ENCODE results near the gene CEP57. TPM values are rescaled to one million over a fixed set of nuclear protein-coding genes. Genes with fewer than 3 reads are reported as not detected.

The CEP57 gene
- total RNA-seq, 4 donors from 2014 or later: 41.3 to 57.7 (median 53.7) TPM

DNA sequence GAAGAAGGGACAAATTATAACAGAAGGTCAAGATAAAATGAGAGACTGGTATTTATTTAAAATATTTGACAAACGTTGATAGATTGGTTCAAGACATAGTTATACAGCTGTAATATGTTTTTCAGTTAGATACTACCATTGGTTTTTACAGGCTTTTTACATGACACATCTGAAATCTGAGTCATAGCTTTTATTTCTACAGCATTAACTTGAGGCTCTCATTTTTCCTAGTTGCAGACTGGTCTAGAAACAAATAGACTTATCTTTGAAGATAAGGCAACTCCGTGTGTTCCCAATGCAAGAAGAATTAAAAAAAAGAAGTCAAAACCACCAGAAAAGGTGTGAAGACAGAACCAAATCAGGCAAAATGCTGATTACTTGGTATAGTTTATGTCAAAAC, 31.3 kb downstream of the CEP57 start:
- no peak for DNase-seq
- WGBS, 2 donors: 89 to 94% methylated on average over 2 of the region's 2 CpGs
- Histone ChIP-seq H3K27ac (no peak overlapping the region), H3K4me1 (no peaks in the 10 kb centered on the region), H3K9me3 (no peaks in the 10 kb centered on the region), H3K27me3 (no peaks in the 10 kb centered on the region), H3K4me3 (replicated peaks in 1 of 3) (no peak overlapping the region), H3K36me3 (peaks cover 0 to 8% of the 10 kb centered on the region in 2 donors)
- TF ChIP-seq, protein P1, sequence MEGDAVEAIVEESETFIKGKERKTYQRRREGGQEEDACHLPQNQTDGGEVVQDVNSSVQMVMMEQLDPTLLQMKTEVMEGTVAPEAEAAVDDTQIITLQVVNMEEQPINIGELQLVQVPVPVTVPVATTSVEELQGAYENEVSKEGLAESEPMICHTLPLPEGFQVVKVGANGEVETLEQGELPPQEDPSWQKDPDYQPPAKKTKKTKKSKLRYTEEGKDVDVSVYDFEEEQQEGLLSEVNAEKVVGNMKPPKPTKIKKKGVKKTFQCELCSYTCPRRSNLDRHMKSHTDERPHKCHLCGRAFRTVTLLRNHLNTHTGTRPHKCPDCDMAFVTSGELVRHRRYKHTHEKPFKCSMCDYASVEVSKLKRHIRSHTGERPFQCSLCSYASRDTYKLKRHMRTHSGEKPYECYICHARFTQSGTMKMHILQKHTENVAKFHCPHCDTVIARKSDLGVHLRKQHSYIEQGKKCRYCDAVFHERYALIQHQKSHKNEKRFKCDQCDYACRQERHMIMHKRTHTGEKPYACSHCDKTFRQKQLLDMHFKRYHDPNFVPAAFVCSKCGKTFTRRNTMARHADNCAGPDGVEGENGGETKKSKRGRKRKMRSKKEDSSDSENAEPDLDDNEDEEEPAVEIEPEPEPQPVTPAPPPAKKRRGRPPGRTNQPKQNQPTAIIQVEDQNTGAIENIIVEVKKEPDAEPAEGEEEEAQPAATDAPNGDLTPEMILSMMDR (IDR thresholded peaks at IDR 0.05): no peak
- no peak for TF ChIP-seq POLR2A (IDR thresholded peaks at IDR 0.05)
- intact Hi-C loops (cut with DNase I): no loop called here

DNA sequence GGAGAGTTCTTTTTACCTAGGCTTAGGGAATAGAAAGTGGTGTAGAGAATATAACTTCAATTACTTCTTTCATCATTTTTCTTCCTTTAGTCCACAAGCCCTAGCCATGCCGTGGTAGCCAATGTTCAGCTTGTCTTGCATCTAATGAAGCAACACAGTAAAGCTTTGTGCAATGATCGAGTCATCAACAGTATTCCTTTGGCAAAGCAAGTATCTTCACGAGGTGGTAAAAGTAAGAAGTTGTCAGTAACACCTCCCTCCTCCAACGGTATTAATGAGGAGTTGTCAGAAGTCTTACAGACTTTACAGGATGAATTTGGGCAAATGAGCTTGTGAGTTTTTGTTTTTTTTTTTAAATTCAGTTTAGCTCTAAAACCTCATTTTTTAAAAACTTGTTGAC, 37.4 kb downstream of the CEP57 start:
- Histone ChIP-seq H3K27ac (no peak overlapping the region), H3K9me3 (no peaks in the 10 kb centered on the region), H3K27me3 (no peaks in the 10 kb centered on the region), H3K4me3 (replicated peaks in 1 of 3) (no peak overlapping the region), H3K36me3 (peaks cover 0 to 29% of the 10 kb centered on the region in 2 donors), H3K4me1 (no peaks in the 10 kb centered on the region)
- DNase-seq: no peak
- no peak for TF ChIP-seq POLR2A (IDR thresholded peaks at IDR 0.05)
- TF ChIP-seq, protein P1 (IDR thresholded peaks at IDR 0.05): no peak
- intact Hi-C loops (cut with DNase I): no loop called here
- WGBS, 2 donors: 92 to 97% methylated on average over 4 of the region's 4 CpGs

DNA sequence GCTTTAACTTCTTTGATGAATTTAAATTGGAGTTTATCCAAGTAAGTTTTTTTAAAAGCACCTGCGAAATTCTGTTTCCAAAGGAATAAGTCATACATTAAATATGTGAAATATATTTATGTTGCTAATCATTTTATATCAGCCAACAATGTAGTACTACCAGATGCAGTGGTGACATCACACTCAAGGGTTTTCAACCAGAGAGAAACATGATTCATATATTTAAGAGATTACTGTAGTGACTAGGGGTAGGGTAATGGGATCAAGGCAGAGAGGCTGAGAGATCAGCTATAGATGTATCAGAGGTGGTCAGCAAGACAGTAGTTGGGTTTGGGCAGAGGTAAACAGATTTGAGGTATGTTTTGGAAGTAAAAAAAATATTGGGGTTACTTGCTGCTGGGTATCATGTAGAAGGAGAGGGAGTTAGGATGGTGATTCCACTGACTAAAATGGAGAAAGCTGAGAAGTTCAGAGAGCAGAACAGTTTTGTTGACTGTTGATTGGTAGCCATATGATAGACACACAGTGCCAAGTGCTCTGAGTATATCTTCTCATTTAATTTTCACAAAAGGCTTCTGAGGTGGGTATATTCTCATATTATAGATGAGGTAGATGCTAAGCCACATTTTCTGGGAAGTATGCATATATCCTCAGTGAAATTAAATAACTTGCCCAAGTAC, 39.4 kb downstream of the CEP57 start:
- DNase-seq: no peak
- intact Hi-C loops (cut with DNase I): no loop called here
- TF ChIP-seq, protein P1 (IDR thresholded peaks at IDR 0.05): no peak
- no peak for TF ChIP-seq POLR2A (IDR thresholded peaks at IDR 0.05)
- Histone ChIP-seq H3K4me1 (no peaks in the 10 kb centered on the region), H3K27ac (no peak overlapping the region), H3K9me3 (no peaks in the 10 kb centered on the region), H3K27me3 (no peaks in the 10 kb centered on the region), H3K36me3 (peaks cover 7 to 30% of the 10 kb centered on the region in 2 donors), H3K4me3 (replicated peaks in 1 of 3) (no peak overlapping the region)
- WGBS, 2 donors: 98 to 99% methylated on average over 1 of the region's 1 CpG

DNA sequence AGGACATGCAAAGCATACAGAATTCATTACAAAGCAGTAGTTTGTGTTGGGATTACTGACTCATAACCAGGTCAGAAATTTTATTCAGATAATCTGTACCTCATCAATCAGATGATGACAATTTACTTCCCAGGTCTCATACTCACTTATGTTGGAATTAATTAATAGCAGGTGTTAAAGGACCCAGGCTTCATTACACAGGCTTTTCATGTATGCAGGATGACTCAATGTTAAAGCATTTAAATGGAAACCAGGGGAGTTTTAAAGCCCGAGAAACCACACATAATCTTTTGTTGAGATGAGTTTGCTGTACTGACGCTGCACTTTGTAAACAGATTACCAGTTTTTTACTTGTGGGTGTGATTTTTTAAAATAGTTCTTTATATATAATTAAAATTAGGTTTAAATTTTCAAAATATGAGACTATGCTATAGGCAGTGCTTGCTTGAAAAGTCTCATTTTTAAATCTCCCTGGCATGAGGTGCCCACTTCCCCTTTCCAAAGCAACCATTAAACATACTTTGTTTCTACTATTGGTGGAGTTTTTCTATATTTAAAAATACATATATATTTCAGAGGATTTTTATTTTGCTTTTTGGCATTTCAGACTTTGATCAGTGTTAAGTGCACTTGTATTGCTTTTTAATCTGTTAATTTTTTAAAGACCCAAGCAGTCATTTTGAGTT, 41.0 kb downstream of the CEP57 start:
- peaks cover 14 to 39% of the 10 kb centered on the region in 2 donors for H3K36me3 ChIP-seq
- TF ChIP-seq, protein P1 (IDR thresholded peaks at IDR 0.05): no peak
- TF ChIP-seq POLR2A (IDR thresholded peaks at IDR 0.05): no peak
- DNase-seq: no peak
- no peaks in the 10 kb centered on the region for H3K9me3 ChIP-seq
- no peak overlapping the region for H3K27ac ChIP-seq
- H3K27me3 ChIP-seq: no peaks in the 10 kb centered on the region
- H3K4me1 ChIP-seq: no peaks in the 10 kb centered on the region
- 90 to 93% methylated on average over 2 of the region's 2 CpGs for WGBS, 2 donors
- intact Hi-C loops (cut with DNase I): no loop called here
- no peak overlapping the region for H3K4me3 ChIP-seq (replicated peaks in 1 of 3)

DNA sequence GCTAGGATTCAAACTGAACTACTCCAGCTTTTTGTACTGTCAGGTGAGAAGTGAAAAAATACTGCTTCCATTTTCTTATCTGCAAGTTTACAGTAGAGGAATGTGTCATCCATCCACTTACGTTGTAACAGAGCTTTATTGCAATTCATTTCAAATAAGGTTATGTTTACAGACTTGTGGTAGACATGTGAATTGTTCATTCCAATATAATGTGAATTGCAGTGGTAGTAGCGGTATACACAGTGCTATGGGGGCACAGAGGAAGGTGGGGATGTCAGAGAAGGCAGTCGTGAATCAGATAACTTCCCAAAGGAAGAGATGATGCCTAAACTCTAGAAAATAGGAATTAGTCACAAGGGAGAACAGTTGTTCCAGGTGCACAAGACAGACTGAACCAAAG, 42.5 kb downstream of the CEP57 start:
- DNase-seq: no peak
- intact Hi-C loops (cut with DNase I): no loop called here
- no peak overlapping the region for H3K27ac ChIP-seq
- H3K9me3 ChIP-seq: no peaks in the 10 kb centered on the region
- WGBS, 2 donors: 83 to 92% methylated on average over 3 of the region's 3 CpGs
- no peak overlapping the region for H3K4me3 ChIP-seq (replicated peaks in 1 of 3)
- no peak for TF ChIP-seq POLR2A (IDR thresholded peaks at IDR 0.05)
- TF ChIP-seq, protein P1 (IDR thresholded peaks at IDR 0.05): no peak
- no peaks in the 10 kb centered on the region for H3K27me3 ChIP-seq
- no peaks in the 10 kb centered on the region for H3K4me1 ChIP-seq
- peaks cover 14 to 40% of the 10 kb centered on the region in 2 donors for H3K36me3 ChIP-seq

All from thyroid gland (tissue), 4 donors.